ENCODE data around the gene TMC5.
"Not testable (repeated sequence)": the region's sequence is repeated elsewhere in the genome, so short reads cannot be mapped to it uniquely, and the experiment has no call there.

The TMC5 gene

GRCh38 chr16:19513377-19514053 lies 95.8 kb downstream of the TMC5 start:
- DNase-seq: no peak

GRCh38 chr16:19515757-19516156 lies 98.1 kb downstream of the TMC5 start:
- no peak for DNase-seq

- DNase-seq: no peak
Measured at GRCh38 chr16:19517424-19518089, 99.9 kb downstream of the TMC5 start.

DNA sequence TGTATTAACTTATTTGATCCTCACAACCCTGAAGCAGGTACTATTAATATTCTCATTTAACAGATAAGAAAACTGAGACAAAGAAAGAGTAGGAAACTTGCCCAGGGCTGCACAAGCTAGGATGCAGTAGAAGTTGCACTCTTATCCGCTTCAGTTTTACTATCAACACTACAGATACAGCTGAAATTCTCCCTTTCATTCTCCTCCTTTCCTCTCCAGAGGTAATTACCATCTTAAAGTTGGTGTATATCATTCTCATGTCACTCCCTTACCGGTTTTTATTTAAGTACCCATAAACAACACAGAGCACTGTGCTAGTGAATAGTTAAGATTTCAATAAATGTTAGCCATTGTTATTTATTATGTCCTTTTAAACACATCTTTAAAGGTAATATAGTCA lies 100.7 kb downstream of the TMC5 start:
- DNase-seq: no peak

DNA sequence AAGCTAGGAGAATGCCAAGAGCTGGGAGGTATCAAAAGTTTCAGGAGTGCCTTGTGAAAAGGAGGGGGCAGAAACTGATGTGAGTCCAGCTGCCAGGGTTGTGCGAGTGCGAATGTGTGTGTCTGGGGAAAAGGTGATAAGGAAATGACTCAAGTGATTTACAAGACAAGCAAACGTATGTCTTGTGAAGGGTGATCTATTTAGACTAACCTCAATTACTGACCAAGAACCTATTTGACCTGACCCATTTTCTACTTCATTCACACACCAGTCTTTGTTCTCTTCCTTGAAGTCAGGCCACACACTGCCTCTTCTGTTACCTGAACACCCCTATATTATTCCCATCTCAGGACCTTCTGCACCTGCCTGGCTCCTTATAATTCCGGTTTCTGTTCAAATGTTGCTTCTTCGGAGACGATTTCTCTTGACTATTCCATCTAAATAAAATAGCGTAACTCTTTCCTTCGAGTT lies 103.2 kb downstream of the TMC5 start:
- no peak for DNase-seq

DNA sequence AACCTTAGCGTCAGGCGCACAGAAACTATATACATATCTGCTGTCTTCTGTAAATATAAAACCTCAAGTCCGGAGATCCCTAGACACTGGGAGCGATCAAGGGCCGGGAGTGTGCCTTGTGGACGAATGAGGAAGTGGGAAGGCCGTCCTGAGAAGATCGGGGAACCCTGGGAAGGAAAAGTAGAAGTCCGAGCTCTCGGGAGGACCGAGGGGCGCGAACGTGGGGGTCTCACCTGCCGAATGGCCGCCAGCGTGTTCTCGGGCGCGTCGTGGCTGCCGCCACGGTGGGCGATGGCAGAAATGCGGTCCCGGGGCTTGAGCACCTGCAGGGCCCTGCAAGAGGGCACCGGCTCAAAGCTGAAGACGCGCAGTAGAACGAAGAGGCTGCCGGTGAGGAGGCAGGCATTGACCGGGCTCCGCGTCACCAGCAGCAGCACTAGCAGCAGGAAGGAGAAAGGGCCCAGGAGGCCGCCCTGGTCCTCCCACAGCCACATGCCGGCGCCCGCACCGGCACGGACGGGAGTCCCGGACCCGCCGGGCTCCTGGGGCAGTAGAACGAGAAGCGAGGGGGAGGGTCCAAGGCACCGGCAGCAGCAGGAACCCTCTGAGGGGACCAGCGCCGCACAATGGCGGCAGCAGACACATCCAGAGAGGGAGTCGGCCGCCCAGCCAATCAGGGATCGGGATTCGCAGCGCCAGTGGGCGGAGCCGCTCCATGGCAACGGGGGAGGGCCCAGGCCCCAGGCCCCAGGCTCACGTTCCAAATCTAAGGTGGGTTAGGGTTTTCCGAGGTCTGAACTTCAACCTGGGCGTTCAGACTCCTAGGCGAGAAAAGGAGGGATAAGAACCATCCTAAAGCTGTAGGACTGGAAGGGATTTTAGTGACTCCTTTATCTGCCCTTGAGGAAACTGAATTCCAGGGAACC lies 104.1 kb downstream of the TMC5 start, which contains the start of gene GDE1:
Gene GDE1 (minus strand): TSS at position 628 of the 926 bp plus-strand sequence. CDS start 134 bp downstream, at position 494.
- DNase-seq: peak; percentile 80 to 91 (median 84)

- DNase-seq: no peak
Measured at GRCh38 chr16:19522397-19522732, 104.7 kb downstream of the TMC5 start.

- DNase-seq: no peak
Measured at GRCh38 chr16:19522760-19523159, 105.1 kb downstream of the TMC5 start.

- no peak for DNase-seq
Measured at GRCh38 chr16:19523184-19523558, 105.5 kb downstream of the TMC5 start.

GRCh38 chr16:19523559-19524355 lies 106.1 kb downstream of the TMC5 start, which contains the start of gene CCP110:
Gene CCP110, plus strand, starts transcription at chr16:19523942. Its CDS starts 3,940 bp downstream, at chr16:19527882.
- DNase-seq: peak; percentile 87 to 91 (median 89)

GRCh38 chr16:19524356-19524615 lies 106.6 kb downstream of the TMC5 start:
- DNase-seq: no peak

DNA sequence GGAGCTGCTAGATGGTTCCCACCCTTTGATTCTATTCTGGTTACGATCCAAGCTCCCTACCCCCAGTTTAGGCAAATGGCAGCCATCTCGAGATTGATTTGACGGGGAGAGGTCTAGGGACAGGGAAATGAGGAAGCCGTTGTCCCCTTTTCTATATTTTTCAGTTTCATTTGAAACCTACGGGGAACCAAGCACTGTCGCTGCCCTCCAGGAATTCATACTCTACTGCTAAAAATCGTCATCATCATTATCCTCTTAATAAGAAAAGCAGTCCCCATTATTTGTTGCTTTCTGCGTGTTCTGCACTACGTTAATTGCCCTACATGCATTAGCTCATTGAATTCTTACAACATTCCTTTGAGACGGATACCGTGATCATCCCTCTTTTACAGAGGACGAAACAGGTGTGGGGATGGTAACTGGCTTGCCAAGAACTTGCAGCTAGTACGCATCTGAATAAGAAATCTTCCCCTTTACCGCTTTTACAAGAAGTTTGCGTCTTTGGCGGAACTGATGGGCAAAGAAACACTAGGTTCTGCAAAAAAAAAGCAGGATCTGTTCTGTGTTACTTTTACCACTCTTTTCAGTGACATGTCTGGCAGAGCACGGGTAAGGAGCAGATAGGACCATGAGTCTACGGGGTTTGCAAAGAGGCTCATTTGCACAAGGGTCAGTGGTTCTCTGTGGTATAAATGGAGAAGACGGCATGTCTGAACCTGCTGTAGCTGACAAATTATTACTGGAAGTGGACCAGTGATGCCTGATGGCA lies 107.1 kb downstream of the TMC5 start:
- DNase-seq: no peak

DNA sequence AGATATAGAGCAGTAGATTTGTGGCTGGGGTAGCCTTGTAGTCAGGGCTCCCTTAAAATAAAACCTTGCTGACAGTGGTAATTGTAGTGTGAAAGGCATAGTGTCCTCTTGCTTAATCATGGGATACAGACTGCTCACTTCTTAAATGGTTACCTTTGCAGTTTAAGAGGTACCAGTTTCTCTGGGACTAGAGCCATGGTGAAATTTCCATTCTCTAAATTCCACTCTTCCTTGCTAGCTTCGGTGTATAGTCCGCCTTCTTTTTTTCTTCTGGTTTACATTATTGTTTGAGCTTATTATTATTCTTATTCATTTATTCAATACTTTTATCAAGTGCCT lies 107.7 kb downstream of the TMC5 start:
- DNase-seq: no peak

DNA sequence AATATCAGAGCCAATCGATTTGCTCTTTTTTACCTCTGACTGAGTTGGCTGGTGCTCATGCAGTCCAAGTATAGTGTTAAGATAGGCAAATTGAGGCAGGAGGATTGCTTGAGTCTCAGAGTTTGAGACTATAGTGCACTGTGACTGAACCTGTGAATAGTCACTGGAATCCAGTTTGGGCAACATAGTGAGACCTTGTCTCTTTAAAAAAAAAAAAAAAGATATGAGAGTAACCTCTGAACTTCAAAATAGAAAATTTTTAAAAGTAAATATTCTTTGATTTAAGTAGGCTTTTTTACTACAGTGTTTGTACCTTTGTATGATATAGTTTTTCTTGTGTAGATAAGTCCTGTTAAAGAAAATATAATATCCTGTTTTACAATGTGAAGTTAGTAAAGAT lies 109.5 kb downstream of the TMC5 start:
- no peak for DNase-seq

GRCh38 chr16:19528666-19529065 lies 111.0 kb downstream of the TMC5 start:
- DNase-seq: no peak

- DNase-seq: no peak
Measured at GRCh38 chr16:19532601-19533000, 114.9 kb downstream of the TMC5 start.

DNA sequence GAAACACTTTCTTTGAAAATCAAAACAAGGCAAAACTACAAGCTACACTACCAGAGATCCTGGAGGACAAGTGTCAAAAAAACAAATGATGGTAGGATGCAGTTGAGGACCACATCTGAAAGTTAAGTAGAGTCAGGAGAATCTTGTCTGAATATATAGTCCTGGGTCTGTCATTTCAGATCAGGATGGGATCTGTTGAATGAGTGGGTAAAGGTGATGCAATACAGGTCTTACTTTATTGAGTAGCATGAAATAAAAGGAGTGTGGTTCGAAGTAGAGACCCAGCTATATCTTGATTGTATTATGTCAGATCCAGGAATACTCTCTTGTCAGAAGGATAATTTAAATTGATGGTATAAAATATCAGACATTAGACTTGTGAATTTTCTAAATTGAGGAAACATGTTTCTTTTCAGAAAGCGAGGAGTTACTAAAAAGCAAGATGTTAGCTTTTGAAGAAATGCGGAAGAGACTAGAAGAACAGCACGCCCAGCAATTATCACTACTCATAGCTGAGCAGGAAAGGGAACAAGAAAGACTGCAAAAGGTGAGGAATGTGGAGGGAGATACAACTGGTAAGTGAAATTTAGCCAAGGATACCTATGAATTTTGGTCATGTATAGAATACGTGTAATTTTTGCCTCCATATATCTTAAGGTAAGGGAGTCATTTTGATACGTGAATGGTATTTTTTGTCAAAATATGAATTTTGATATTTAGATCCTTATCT lies 122.7 kb downstream of the TMC5 start:
- DNase-seq: no peak

DNA sequence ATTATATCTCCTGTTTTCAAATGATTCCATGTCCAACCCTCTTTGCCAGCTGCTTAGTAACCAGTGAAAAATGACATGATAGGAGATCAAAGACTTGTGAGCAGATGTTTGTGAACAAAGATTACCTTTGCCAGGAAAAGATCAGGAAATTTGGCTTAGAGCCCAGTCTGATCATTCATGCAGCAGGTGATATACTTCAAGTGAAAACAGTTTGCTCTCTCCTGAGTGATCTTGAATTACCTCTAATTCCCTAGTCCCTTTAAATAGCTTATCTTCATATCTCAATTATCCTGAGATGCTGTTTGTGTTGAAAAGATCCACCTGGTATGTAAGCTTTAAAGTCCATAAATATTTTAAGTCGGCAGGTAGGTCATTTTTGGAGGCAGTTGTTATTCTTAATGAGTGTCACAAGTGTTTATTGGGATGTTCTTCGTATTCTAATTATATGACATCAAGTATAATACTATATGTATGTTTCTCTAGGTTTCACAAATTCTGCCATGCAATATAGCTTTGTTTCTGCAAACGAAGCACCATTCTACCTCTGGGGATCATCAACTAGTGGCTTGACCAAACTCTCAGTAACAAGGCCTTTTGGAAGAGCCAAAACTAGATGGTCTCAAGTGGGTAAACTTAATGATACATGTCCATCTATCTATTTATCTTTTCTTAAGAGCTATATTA lies 124.6 kb downstream of the TMC5 start:
- DNase-seq: no peak

GRCh38 chr16:19543278-19543996 lies 125.8 kb downstream of the TMC5 start:
- not testable (repeated sequence) for DNase-seq

DNA sequence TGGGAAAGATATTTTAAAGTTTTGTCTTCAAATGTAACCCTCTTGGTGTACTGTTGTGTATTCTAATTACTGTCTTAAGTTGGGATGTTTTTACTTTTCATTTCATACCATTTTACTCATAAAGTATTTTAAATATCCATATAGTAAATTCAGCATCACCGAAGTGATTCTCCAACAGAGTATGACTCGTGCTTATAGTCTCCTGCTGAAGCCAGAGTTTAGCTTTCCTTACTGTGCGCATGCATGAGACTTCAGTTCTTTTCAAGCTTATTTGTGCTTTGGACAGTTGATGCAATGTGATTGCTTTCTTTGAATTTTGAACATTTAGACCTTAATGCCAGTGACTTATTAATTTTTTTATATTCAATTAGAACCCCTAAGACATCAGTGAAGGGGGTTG lies 130.5 kb downstream of the TMC5 start:
- DNase-seq: no peak

Data from activated naive CD4-positive, alpha-beta T cell (primary cell).